HepG2 (cell line): ENCODE data around the gene MAP2K3. TPM values are rescaled to one million over a fixed set of nuclear protein-coding genes. Genes with fewer than 3 reads are reported as not detected.

Source experiments
- CREM ChIP-seq, 2 experiments: sonication (generic) in 1 of 2; formaldehyde crosslinking in 1 of 2; IDR thresholded peaks; 2 replicates each; pipeline versions ENCODE4 v1.4.0 to v1.6.1; 2016 to 2020; ENCODE audit warnings: antibody characterized with exemption in 1 of 2, mild to moderate bottlenecking in 1 of 2, missing genetic modification reagents in 1 of 2
- GZF1 ChIP-seq: sonication (generic); formaldehyde crosslinking; IDR thresholded peaks from 2 replicates; pipeline ENCODE4 v1.5.1; 2020; ENCODE audit warnings: mild to moderate bottlenecking, missing genetic modification reagents
- IKZF1 ChIP-seq: fragments of 450-650 bp; IDR thresholded peaks from 2 replicates; pipeline ENCODE4 v1.7.1; 2016
- MYNN ChIP-seq: sonication (generic); formaldehyde crosslinking; IDR thresholded peaks from 2 replicates; pipeline ENCODE4 v1.4.0; 2020; ENCODE audit warnings: mild to moderate bottlenecking, low read depth, missing genetic modification reagents
- PAX8 ChIP-seq: sonication (generic); formaldehyde crosslinking; IDR thresholded peaks from 2 replicates; pipeline ENCODE4 v1.8.0; 2022; ENCODE audit warnings: mild to moderate bottlenecking, missing genetic modification reagents, borderline replicate concordance
- SATB2 ChIP-seq: sonication (generic); formaldehyde crosslinking; IDR thresholded peaks from 2 replicates; pipeline ENCODE4 v1.5.0; 2020; ENCODE audit warnings: missing genetic modification reagents
- WIZ ChIP-seq: sonication (generic); formaldehyde crosslinking; IDR thresholded peaks from 2 replicates; pipeline ENCODE4 v1.5.1; 2020; ENCODE audit warnings: mild to moderate bottlenecking, missing genetic modification reagents
- ZBTB34 ChIP-seq: sonication (generic); formaldehyde crosslinking; IDR thresholded peaks from 2 replicates; pipeline ENCODE4 v1.8.0; 2022; ENCODE audit warnings: mild to moderate bottlenecking, missing genetic modification reagents
- ZBTB40 ChIP-seq, 2 experiments: fragments of 450-650 bp in 1 of 2; sonication (generic) in 1 of 2; formaldehyde crosslinking in 1 of 2; IDR thresholded peaks; 2 replicates each; pipeline versions ENCODE4 v1.6.1 to v1.8.0; 2016 to 2022; ENCODE audit warnings: antibody characterized with exemption in 1 of 2, mild to moderate bottlenecking in 1 of 2, missing genetic modification reagents in 1 of 2
- ZNF121 ChIP-seq: sonication (generic); formaldehyde crosslinking; IDR thresholded peaks from 2 replicates; pipeline ENCODE4 v1.5.0; 2020; ENCODE audit warnings: mild to moderate bottlenecking, missing genetic modification reagents
- ZNF160 ChIP-seq: sonication (generic); formaldehyde crosslinking; IDR thresholded peaks from 2 replicates; pipeline ENCODE4 v1.8.0; 2022; ENCODE audit warnings: mild to moderate bottlenecking, inconsistent platforms, missing genetic modification reagents
- ZNF512B ChIP-seq: sonication (generic); formaldehyde crosslinking; IDR thresholded peaks from 2 replicates; pipeline ENCODE4 v1.5.1; 2020; ENCODE audit warnings: missing genetic modification reagents, mild to moderate bottlenecking, borderline replicate concordance
- polyA plus RNA-seq, 8 experiments: library from polyadenylated mRNA; depleted of rRNA in 3 of 8; stranded (reverse) in 7 of 8; unstranded in 1 of 8; fragments of >200 nt; fragmentation: Illumina TruSeq in 4 of 8; extraction: Trizol in 4 of 8; gene quantifications; 2 replicates each; pipeline versions ENCODE4 v1.2.1 to v1.2.3, GENCODE V29; 2011 to 2016; ENCODE audit warnings: low read depth in 4 of 8, missing spikeins in 1 of 8, mixed read lengths in 1 of 8; ENCODE audit not compliant: insufficient read depth in 1 of 8
- total RNA-seq, 5 experiments: library from RNA; depleted of rRNA; stranded (reverse); fragments of >200 nt; fragmentation: Illumina TruSeq; extraction: Trizol; gene quantifications; 2 replicates each; pipeline ENCODE4 v1.2.3, GENCODE V29; 2016; ENCODE audit warnings: low read depth in 1 of 5
- TF ChIP-seq, protein P1 (sequence below): sonication (generic); formaldehyde crosslinking; conservative IDR thresholded peaks from 2 replicates; pipeline ENCODE4 v1.8.1; 2023; ENCODE audit warnings: missing genetic modification reagents

MAP2K3 gene
- total and polyA plus RNA-seq, 2 of the 13 experiments (the other 11 are each of a cell fraction or from before 2014, with no cell fraction given) = 20.5 to 27.4 TPM

DNA sequence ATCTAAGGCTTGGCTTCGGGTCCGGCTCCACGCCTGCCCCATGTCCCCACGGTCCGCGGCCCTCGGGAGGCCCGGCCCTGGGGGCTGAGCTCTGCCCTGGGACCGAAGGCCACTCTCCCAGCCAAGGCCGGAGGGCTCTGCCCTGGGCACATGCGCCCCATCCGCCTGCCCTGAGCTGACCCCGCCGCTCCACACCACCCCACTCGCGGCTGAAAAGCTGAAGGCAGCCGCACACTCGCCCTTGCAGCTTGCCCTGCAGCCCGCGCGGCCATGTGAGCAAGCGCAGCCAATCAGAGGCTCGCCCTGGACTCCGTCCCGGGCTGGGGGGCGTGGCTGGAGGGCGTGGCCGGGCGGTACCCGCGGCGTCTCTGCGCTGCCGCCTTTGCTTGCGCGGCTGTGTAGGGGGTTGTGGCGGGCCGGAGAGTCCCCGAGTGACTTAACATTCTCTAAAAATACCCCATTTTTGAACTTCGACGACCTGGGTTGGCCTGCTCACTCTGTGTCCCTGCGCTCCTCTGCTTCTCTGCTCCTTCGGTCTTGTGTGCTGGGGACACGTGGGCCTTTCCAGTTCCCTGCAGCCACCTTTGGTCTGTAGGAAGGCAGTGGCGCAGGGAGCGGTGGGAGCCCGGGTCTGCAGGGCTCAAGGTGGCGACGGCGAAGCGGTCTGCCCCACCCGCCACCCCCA, 8.8 kb upstream of the MAP2K3 start (continued):
- TF ChIP-seq ZBTB40 (IDR thresholded peaks at IDR 0.05) (no peak), ZBTB40 (CRISPR knock-in tag; IDR thresholded peaks at IDR 0.05) (peak; percentile 88), SATB2 (CRISPR knock-in tag) (0 out of 2 replicates have a peak, but pooled peaks have one; percentile 37), GZF1 (CRISPR knock-in tag) (no peak; the same call in 1 of the 2 replicates), WIZ (CRISPR knock-in tag) (peak; percentile 38; the same call in 1 of the 2 replicates), ZBTB34 (CRISPR knock-in tag) (no peak), PAX8 (no peak), CREM (IDR thresholded peaks at IDR 0.05) (no peak), CREM (CRISPR knock-in tag; IDR thresholded peaks at IDR 0.05) (no peak), MYNN (CRISPR knock-in tag) (peak; percentile 81; the same call in 1 of the 2 replicates), ZNF512B (CRISPR knock-in tag) (no peak), ZNF121 (CRISPR knock-in tag) (no peak), IKZF1 (no peak), ZNF160 (CRISPR knock-in tag) (no peak; the same call in 1 of the 2 replicates)
- TF ChIP-seq, protein P1, sequence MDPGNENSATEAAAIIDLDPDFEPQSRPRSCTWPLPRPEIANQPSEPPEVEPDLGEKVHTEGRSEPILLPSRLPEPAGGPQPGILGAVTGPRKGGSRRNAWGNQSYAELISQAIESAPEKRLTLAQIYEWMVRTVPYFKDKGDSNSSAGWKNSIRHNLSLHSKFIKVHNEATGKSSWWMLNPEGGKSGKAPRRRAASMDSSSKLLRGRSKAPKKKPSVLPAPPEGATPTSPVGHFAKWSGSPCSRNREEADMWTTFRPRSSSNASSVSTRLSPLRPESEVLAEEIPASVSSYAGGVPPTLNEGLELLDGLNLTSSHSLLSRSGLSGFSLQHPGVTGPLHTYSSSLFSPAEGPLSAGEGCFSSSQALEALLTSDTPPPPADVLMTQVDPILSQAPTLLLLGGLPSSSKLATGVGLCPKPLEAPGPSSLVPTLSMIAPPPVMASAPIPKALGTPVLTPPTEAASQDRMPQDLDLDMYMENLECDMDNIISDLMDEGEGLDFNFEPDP = no peak
